Fibroblast of lung (primary cell): ENCODE measurements around the gene COL10A1.

Source experiments
- CTCF ChIP-seq, 2 donors: IDR thresholded peaks in 1 of 2; conservative IDR thresholded peaks in 1 of 2; 1 replicate in 1 of 2; 2 replicates in 1 of 2; pipeline ENCODE4 v1.5.1; 2011 to 2012; ENCODE audit warnings: low read length in 2 of 2, control low read depth in 1 of 2, inconsistent platforms in 1 of 2, low read depth in 1 of 2, mild to moderate bottlenecking in 1 of 2
- EZH2 ChIP-seq: IDR thresholded peaks from 2 replicates; pipeline ENCODE4 v1.5.1; 2012; ENCODE audit warnings: low read length, control low read depth, mild to moderate bottlenecking; ENCODE audit errors: missing control alignments

DNA sequence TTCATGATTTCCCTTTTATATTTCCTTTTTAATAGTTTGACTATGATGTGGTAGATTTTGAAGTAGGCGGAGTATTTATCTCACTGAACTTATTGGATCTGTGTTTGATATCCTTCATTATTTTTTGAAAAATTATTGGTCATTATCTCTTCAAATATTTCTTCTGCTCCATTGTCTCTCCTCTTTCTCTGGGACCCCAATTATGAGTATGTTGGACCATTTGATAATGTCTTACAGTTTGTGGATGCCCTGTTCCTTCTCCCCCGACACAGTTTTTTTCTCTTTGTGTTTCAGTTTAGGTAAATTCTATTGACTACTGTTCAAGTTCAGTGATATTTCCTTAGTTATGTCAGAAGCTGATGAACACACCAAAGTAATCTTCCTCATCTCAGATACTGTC lies 49.4 kb upstream of the COL10A1 start:
- TF ChIP-seq CTCF (conservative IDR thresholded peaks at IDR 0.05 in 1 of 2, IDR thresholded peaks at IDR 0.05 in 1 of 2; ENCODE audit: low read depth in 1 of 2, low read length in 2 of 2) (no peak), EZH2 (no peak)
